ENCODE measurements around the gene TWF2.

DNA sequence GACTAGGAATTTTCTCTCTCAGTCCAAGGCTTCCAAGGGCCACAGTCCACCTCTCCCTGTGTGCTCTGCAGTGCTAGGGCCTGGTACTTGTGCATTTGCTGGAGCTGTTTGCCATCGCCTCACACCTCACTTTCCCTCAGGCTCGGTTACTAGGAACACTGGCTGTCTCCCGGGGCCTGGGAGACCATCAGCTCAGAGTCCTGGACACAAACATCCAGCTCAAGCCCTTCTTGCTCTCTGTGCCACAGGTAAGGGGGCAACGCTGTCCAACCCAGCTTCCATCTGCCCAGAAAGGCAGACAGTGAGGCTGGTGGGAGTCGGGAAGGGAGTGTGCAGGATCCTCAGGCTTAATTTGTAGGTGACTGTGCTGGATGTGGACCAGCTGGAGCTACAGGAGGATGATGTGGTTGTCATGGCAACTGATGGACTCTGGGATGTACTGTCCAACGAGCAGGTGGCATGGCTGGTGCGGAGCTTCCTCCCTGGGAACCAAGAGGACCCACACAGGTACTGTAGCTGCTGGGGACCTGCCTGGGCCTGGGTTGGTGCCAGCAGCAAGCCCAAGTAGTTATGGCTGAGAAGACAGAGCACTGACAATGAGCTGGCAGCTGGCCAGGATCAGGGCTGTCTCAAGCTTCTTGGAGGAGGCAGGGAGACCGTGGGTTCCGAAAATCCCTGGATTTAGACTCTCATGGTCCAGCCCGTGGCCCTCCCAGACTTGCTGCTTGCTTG, 10.0 kb upstream of the TWF2 start:
- TF ChIP-seq YY1 (IDR thresholded peaks at IDR 0.05; ENCODE audit: insufficient read depth, insufficient read length), result no peak
- TF ChIP-seq SUZ12 (IDR thresholded peaks at IDR 0.05; ENCODE audit: extremely low read depth, insufficient read depth, insufficient read length), result no peak
